HG03064 (cell line): ENCODE measurements around the gene NSD2.
"Not testable (repeated sequence)": the region's sequence is repeated elsewhere in the genome, so short reads cannot be mapped to it uniquely, and the experiment has no call there.

Source experiments
- ATAC-seq: cut with Tn5 transposase; IDR thresholded peaks from one replicate; pipeline ENCODE4 v1.9.1; 2021; ENCODE audit warnings: low read depth; ENCODE audit not compliant: unreplicated experiment

Gene NSD2

GRCh38 chr4:2031161-2031560, 160.0 kb downstream of the NSD2 start:
- not testable (repeated sequence) for ATAC-seq
